AG04450 (cell line): ENCODE data around the gene EIF4G2. TPM values are rescaled to one million over a fixed set of nuclear protein-coding genes. Genes with fewer than 3 reads are reported as not detected.

Experiments
- CTCF ChIA-PET: fragments of 300-600, 350-600 bp; formaldehyde crosslinking; extraction: SDS; loops from one replicate; lab custom pipeline; 2022; ENCODE audit warnings: antibody characterized with exemption, inconsistent platforms; lab: Charles Lee
- POLR2A ChIA-PET: fragments of 350-600 bp; formaldehyde crosslinking; extraction: SDS; loops from one replicate; lab custom pipeline; 2021; ENCODE audit warnings: antibody characterized with exemption, inconsistent platforms; lab: Yijun Ruan, JAX
- DNase-seq: peaks from one replicate; pipeline ENCODE4 v3.0.0-alpha.2; 2011; ENCODE audit warnings: low read depth, low spot score
- H3K27ac ChIP-seq: one replicate; pipeline ENCODE4 v1.5.1; 2012; ENCODE audit warnings: low read depth, low read length, control low read depth
- H3K27me3 ChIP-seq: one replicate; pipeline ENCODE4 v1.6.0; 2012; ENCODE audit warnings: low read length; ENCODE audit not compliant: control insufficient read depth, insufficient read depth
- H3K4me3 ChIP-seq: 2 replicates; pipeline ENCODE4 v1.5.1; 2011; ENCODE audit warnings: mild to moderate bottlenecking, low read depth, low read length, control low read depth
- H3K9me3 ChIP-seq: 2 replicates; pipeline ENCODE4 v1.5.1; 2012; ENCODE audit warnings: low read length; ENCODE audit not compliant: control insufficient read depth, insufficient read depth
- polyA minus RNA-seq: library from RNA; depleted of rRNA, polyadenylated mRNA; stranded (reverse); fragments of >200 nt; gene quantifications from 2 replicates; pipeline ENCODE4 v1.2.3, GENCODE V29; 2011; rRNA and poly(A)+ RNA removed
- polyA plus RNA-seq: library from polyadenylated mRNA; depleted of rRNA; stranded (reverse); fragments of >200 nt; gene quantifications from 2 replicates; pipeline ENCODE4 v1.2.3, GENCODE V29; 2011; rRNA removed
- TF ChIP-seq, protein P1 (sequence below): IDR thresholded peaks from 2 replicates; pipeline ENCODE4 v1.5.1; 2011; ENCODE audit warnings: low read depth, low read length, control low read depth, inconsistent platforms

The EIF4G2 gene
- polyA plus RNA-seq (1,244 and 1,432 TPM in 2 replicates), polyA minus RNA-seq (762 and 959 TPM in 2 replicates)

DNA sequence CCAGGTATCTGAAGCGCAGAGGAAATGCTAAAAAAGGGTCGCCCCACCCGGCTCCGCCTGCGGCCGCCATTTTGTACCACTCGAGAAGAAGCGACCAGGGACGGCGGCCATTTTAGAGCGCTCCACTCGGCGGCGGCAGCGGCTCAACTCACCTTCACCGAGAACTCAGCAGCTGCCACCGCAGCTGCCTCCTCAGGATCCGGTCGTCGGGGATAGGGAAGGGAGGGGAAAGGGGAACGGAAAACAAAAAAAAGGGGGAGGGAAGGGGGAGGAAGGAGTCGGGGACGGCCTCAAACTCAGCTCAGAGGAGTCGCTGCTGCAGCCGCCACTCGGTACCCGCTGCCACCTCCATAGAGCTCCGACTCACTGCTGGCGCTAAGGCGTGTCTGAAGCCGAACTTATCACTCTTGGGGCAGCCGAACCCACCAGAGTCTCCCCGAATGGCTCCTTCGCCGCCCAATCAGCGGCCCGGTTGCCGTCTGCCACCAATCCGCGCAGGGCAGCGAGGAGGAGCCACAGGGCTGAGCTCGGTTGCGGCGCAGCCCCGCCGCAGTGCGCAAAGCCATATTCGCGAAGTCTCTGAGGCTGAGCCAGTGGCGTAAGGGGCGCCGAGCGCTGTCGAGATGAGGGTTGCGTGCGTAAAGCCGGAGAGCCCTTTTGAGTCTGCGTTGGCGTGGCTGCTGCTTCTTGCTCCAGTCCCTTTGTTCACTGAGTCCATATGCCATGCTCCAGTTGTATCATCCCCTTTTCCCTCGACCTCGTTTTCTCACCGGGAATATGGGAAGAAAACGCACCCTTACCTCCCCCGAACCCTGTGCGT, at the start of gene EIF4G2:
EIF4G2 (minus strand) TSS at position 374 of the 820 bp plus-strand sequence.
- CTCF ChIA-PET: interaction anchor here (0.6 to 2.4 kb wide), 10 partner anchors 10 to 219 kb away, joined by 3 to 12 read pairs (median 6); no protein-coding TSS in a partner anchor
- Histone ChIP-seq H3K27me3 (no peaks in the 10 kb centered on the region), H3K9me3 (no peaks in the 10 kb centered on the region; the same call in 1 of the 2 replicates), H3K27ac (peak within 1 kb of the TSS; percentile 98), H3K4me3 (peak within 1 kb of the TSS; percentile 93)
- peak; percentile 98 for DNase-seq
- POLR2A ChIA-PET: interaction anchor here (0.5 to 3.5 kb wide), 54 partner anchors 8 to 1196 kb away, joined by 3 to 146 read pairs (median 5); partner anchors contain the start of genes CTR9, IRAG1 and ZBED5
- TF ChIP-seq, protein P1, sequence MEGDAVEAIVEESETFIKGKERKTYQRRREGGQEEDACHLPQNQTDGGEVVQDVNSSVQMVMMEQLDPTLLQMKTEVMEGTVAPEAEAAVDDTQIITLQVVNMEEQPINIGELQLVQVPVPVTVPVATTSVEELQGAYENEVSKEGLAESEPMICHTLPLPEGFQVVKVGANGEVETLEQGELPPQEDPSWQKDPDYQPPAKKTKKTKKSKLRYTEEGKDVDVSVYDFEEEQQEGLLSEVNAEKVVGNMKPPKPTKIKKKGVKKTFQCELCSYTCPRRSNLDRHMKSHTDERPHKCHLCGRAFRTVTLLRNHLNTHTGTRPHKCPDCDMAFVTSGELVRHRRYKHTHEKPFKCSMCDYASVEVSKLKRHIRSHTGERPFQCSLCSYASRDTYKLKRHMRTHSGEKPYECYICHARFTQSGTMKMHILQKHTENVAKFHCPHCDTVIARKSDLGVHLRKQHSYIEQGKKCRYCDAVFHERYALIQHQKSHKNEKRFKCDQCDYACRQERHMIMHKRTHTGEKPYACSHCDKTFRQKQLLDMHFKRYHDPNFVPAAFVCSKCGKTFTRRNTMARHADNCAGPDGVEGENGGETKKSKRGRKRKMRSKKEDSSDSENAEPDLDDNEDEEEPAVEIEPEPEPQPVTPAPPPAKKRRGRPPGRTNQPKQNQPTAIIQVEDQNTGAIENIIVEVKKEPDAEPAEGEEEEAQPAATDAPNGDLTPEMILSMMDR: no peak

DNA sequence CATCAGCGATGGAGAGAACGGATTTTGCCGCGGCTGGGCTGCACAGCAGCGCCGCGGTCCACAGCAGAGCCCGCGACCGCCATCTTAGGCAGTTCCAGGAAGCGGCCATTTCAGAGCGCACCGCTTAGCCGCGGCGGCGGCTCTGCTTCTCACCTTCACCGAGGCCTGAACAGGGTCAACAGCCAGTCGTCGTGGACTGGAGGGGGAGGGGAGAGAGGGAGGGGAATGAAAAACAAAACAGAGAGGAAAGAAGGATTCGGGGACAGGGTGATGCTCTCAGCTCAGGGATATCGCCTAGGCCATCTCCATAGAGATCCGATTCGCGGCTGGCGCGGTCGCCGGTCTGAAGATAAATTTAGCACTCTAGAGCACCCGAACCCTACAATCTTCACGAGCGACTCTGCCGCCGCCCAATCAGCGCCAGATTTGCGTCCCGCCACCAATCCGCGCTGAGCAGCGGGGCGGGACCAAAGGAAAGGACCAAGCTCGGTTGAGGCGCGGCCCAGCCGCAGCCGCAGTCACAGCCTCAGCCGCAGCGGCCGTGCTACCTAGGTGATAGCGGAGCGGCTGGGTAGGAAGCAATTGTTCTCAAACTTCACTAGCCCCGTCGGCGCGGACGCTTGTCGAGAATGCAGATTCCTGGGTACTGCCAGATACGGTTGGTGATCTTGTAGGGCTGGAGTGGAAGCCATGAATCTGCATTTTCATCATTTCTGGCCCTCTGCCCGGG, 49.1 kb upstream of the EIF4G2 start, which contains the start of gene ZBED5:
ZBED5 (minus strand) TSS at position 345 of the 730 bp plus-strand sequence. CDS start 3,108 bp downstream, outside the sequence.
- Histone ChIP-seq H3K27me3 (no peaks in the 10 kb centered on the region), H3K4me3 (peak within 1 kb of the TSS; percentile 92), H3K27ac (peak within 1 kb of the TSS; percentile 97), H3K9me3 (no peaks in the 10 kb centered on the region)
- POLR2A ChIA-PET: interaction anchor here (0.6 to 4.5 kb wide), 16 partner anchors 9 to 99 kb away, joined by 3 to 146 read pairs (median 6); partner anchors contain the start of gene EIF4G2
- CTCF ChIA-PET: interaction anchor here (1.0 to 1.8 kb wide), 5 partner anchors 21 to 88 kb away, joined by 3 to 7 read pairs (median 3); no protein-coding TSS in a partner anchor
- peak; percentile 91 for DNase-seq
- TF ChIP-seq, protein P1: peak; percentile 25; the same call in 1 of the 2 replicates

DNA sequence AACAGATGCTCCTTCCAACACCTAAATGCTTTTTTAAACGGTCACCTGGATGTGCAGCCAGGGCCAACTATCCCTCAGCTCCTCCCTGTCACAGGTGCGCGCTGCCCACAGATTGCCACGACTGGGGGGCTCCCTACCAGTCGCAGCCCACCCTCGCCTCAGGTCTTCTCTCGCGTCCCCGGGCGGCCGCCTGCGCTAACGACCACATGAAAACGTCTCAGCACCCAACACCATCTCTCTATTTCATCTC, 48.7 kb upstream of the EIF4G2 start:
- DNase-seq: no peak
- ChIA-PET POLR2A (interaction anchor here (0.7 to 4.5 kb wide), 14 partner anchors 9 to 77 kb away, joined by 3 to 146 read pairs (median 7); partner anchors contain the start of gene EIF4G2), CTCF (interaction anchor here (0.6 to 1.1 kb wide), 3 partner anchors 26 to 87 kb away, joined by 3 read pairs; no protein-coding TSS in a partner anchor)

DNA sequence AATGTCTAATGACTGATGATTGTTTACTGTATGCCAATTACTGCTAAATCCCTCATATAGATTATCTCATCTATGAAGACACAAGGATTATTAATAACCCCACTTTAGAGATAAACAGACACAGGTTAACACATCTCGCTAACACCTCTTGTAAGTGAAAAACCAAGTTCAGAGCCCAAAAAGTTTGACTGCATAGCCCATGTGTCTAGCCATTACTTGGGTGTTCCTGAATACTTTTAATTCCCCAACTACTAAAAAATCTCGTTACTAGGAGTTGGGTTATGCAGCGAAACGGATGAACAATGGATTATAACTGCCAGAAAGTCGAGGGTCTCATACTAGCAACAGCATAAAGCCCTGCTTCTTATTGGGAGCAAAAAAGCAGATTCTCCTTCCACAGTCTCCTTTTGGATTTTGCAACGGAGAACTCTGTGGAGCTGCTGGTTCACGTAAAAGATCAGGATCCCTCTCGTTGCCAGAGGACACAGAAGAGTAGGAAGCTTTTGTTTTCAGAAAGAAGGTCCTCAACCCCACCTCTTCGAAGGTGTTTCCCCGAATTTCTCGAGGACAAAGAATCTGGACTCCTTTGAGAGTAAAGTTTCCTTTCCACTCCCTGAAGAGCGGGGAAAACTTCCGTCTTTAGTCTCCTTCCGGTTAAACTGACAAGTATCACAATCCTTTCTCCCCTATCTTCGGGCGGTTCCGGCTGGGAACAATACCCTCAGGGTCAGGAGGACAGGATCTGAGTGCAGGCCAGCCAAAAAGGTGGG, 48.1 kb upstream of the EIF4G2 start:
- CTCF ChIA-PET: interaction anchor here (0.6 kb wide), 2 partner anchors 26 to 61 kb away, joined by 3 read pairs; no protein-coding TSS in a partner anchor
- POLR2A ChIA-PET: interaction anchor here (0.7 to 4.5 kb wide), 9 partner anchors 8 to 77 kb away, joined by 3 to 146 read pairs (median 10); partner anchors contain the start of gene EIF4G2
- no peak for DNase-seq

More for the DNA sequence above, 48.7 kb upstream of the EIF4G2 start:
- H3K9me3 ChIP-seq: no peaks in the 10 kb centered on the region
- no peaks in the 10 kb centered on the region for H3K27me3 ChIP-seq
- peak overlapping the region; percentile 92 for H3K4me3 ChIP-seq
- TF ChIP-seq, protein P1: no peak; the same call in 1 of the 2 replicates
- H3K27ac ChIP-seq: peak overlapping the region; percentile 97

More for the DNA sequence above, 48.1 kb upstream of the EIF4G2 start:
- Histone ChIP-seq H3K27ac (peak overlapping the region; percentile 97), H3K27me3 (no peaks in the 10 kb centered on the region), H3K4me3 (peak overlapping the region; percentile 92), H3K9me3 (no peaks in the 10 kb centered on the region)
- TF ChIP-seq, protein P1: no peak
